ENCODE results near the gene SNRPA1. TPM values are rescaled to one million over a fixed set of nuclear protein-coding genes. Genes with fewer than 3 reads are reported as not detected.

The SNRPA1 gene
- total and polyA plus RNA-seq, 9 of the 15 experiments (the other 6 are each of a cell fraction or from before 2014, with no cell fraction given), result 62.7 to 245 (median 189) TPM

DNA sequence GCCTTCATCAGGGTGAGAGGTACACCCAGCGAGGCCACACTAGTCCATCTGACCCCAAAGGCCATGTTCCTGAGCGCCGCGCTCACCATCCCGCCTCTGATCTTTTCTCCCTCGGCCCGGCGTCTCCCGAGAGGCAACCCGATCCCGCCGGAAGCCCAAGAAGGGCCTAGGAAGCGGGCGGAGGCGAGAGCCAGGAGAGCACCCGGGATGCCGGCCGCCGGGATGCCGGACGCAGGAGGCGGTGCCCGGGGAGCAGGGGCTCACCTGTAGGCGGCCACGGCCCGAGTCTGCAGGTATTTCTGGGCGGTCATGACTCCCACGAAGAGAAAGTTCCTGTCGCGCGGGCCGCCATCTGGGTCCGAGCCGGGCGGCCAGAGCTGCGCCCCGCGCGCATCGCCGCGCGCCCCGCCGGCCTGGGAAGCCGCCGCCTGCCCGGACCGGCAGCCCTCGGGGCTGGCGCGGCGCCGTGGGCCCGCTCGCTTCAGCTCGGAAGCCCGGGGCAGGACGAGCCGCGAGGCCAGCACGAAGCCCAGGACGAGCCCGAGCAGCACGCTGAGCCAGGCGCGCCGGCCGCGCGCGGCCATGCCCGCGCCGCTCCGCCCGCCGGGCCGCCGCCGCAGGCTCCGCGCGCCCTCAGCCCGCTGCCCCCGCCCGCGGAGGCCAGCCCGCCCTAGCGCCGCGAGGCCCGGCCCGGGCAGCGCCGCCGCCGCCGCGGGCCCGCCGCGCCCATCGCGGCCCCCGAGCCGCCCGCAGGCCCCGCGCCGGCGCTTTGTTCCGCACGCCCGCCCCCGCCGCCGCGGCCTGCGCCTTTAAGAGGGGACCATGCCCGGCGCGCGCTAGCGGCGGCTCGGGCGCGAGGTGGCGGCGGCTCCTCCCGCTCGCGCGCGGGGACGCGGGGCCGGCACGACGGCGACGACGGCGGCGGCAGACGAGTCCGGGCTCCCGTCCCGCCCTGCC lies 43.9 kb downstream of the SNRPA1 start (continued):
- TF ChIP-seq POLR2G (IDR thresholded peaks at IDR 0.05; ENCODE audit: low read depth, low read length) (0 out of 2 replicates have a peak, but pooled peaks have one; percentile 10), RBBP5 (IDR thresholded peaks at IDR 0.05; ENCODE audit: borderline replicate concordance, insufficient read depth, low read length, poor library complexity, severe bottlenecking) (peak; percentile 48), CTBP1 (IDR thresholded peaks at IDR 0.05; ENCODE audit: borderline replicate concordance) (peak; percentile 58; the same call in 1 of the 2 replicates), HDAC8 (tag; IDR thresholded peaks at IDR 0.05) (no peak), CHCHD3 (CRISPR knock-in tag; IDR thresholded peaks at IDR 0.05) (no peak), ERF (CRISPR knock-in tag; IDR thresholded peaks at IDR 0.05) (0 out of 2 replicates have a peak, but pooled peaks have one; percentile 44), CHD1 (IDR thresholded peaks at IDR 0.05; ENCODE audit: low read length) (peak; percentile 63)

DNA sequence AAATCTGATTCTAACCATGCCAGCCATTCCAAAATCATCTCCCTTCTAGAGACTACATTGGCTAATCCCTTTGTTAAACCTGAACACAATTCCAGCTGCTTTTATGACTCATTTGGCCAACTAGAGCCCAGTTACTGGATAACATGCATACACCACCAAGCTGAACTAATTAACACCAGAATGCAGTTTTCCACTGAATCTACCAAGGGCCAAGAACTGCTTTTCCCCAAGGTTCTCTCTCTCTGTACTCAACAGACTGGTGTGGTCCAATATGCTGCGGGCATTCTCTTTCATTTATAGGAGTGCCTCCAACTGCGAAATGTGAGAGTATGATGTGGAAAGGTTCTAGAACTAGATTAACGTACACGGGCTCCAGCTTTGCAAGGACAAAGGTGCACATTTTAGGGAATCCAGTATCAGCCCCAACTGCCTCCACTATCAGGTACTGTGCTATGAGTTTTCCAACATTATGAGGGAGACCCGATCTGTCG lies 44.7 kb downstream of the SNRPA1 start:
- no peak overlapping the region for H3K27ac ChIP-seq (ENCODE audit: extremely low read depth, low read depth, low read length)
- intact Hi-C loops (cut with micrococcal nuclease) (loop anchor here (10.0 kb wide), 1 partner anchor 626 kb away; no protein-coding TSS in a partner anchor), in situ Hi-C loops (cut with MboI) (loop anchor here (25.0 kb wide), 2 partner anchors 338 to 613 kb away; partner anchors contain the start of gene LRRK1)
- ATAC-seq, result no peak
- peak; percentile 58 for FAIRE-seq
- no peaks in the 10 kb centered on the region for H3K9me3 ChIP-seq (replicated peaks; ENCODE audit: control insufficient read depth, insufficient read depth, low read depth, low read length)
- no peaks in the 10 kb centered on the region for H3K9me1 ChIP-seq (ENCODE audit: control insufficient read depth, insufficient read depth, low read length)
- peak overlapping the region; percentile 83 for H3K4me2 ChIP-seq (ENCODE audit: insufficient read depth, low read length)
- DNase-seq (ENCODE audit: extremely low read depth in 1 of 4, low spot score in 3 of 4), result no peak
- H3K4me1 ChIP-seq (replicated peaks in 1 of 2; ENCODE audit: control insufficient read depth in 2 of 2, insufficient read depth in 2 of 2, low read length in 2 of 2), result peaks cover 23 to 25% of the 10 kb centered on the region in 2 experiments; a peak in 4 of 5 replicates
- CTCF ChIA-PET (ENCODE audit: low intra/inter-chr PET ratio), result interaction anchor here (1.1 kb wide), 1 partner anchor 161 kb away, joined by 4 read pairs; no protein-coding TSS in a partner anchor
- no peak for TF ChIP-seq MAZ (CRISPR knock-in tag; conservative IDR thresholded peaks at IDR 0.05 in 1 of 2, IDR thresholded peaks at IDR 0.05 in 1 of 2)
- TF ChIP-seq, protein P1, sequence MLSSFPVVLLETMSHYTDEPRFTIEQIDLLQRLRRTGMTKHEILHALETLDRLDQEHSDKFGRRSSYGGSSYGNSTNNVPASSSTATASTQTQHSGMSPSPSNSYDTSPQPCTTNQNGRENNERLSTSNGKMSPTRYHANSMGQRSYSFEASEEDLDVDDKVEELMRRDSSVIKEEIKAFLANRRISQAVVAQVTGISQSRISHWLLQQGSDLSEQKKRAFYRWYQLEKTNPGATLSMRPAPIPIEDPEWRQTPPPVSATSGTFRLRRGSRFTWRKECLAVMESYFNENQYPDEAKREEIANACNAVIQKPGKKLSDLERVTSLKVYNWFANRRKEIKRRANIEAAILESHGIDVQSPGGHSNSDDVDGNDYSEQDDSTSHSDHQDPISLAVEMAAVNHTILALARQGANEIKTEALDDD (IDR thresholded peaks at IDR 0.05), result peak; percentile 66; the same call in 1 of the 2 replicates
- H3K9ac ChIP-seq (ENCODE audit: insufficient read depth in 1 of 2, low read depth in 2 of 2, low read length in 2 of 2), result peak overlapping the region; percentile 57 to 87; a peak in 2 of 4 replicates
- H3K36me3 ChIP-seq (ENCODE audit: control insufficient read depth, insufficient read depth, low read length), result peaks cover 3% of the 10 kb centered on the region; the same call in 2 of the 3 replicates
- BruUV-seq (replicated peaks), result TSS peak; percentile 65
- H2AFZ ChIP-seq (ENCODE audit: low read depth, low read length), result 0 out of 2 replicates have a peak overlapping the region, but pooled peaks have one; percentile 27
- peak overlapping the region; percentile 54 for H3K4me3 ChIP-seq
- no peaks in the 10 kb centered on the region for H3K27me3 ChIP-seq (ENCODE audit: control insufficient read depth in 2 of 2, insufficient read depth in 2 of 2, low read length in 2 of 2)
- peaks cover 15% of the 10 kb centered on the region for H4K20me1 ChIP-seq (replicated peaks; ENCODE audit: control insufficient read depth, insufficient read depth, low read length)
- POLR2A ChIA-PET, result interaction anchor here (0.6 to 1.3 kb wide), 3 partner anchors 10 to 108 kb away, joined by 3 to 7 read pairs (median 3); no protein-coding TSS in a partner anchor
- WGBS (ENCODE audit: insufficient coverage, low coverage, missing lambda C conversion rate), result 24% methylated on average over 6 of the region's 6 CpGs
- peaks cover 46% of the 10 kb centered on the region for H3K79me2 ChIP-seq (ENCODE audit: control insufficient read depth, insufficient read depth, low read length)

All from K562 (cell line).